Suprapubic skin (tissue), 4 donors: Measurements from ENCODE around the gene TNRC6B.

Source experiments
- POLR2A ChIP-seq, 2 donors: fragments of 450-650 bp; IDR thresholded peaks; one replicate each; pipeline ENCODE4 v1.6.1; 2017; ENCODE audit warnings: antibody characterized with exemption in 2 of 2, mild to moderate bottlenecking in 2 of 2, moderate library complexity in 2 of 2
- POLR2AphosphoS5 ChIP-seq, 3 donors: sonication (generic); formaldehyde crosslinking; IDR thresholded peaks; one replicate each; pipeline ENCODE4 v1.6.1; 2017; ENCODE audit warnings: antibody characterized with exemption in 3 of 3
- TF ChIP-seq, protein P1 (sequence below), 2 donors: fragments of 200-600 bp in 1 of 2; fragments of 450-650 bp in 1 of 2; sonication (generic) in 1 of 2; IDR thresholded peaks; one replicate each; pipeline ENCODE4 v1.5.1; 2016 to 2019; ENCODE audit warnings: antibody characterized with exemption in 2 of 2, mild to moderate bottlenecking in 1 of 2, moderate library complexity in 1 of 2

DNA sequence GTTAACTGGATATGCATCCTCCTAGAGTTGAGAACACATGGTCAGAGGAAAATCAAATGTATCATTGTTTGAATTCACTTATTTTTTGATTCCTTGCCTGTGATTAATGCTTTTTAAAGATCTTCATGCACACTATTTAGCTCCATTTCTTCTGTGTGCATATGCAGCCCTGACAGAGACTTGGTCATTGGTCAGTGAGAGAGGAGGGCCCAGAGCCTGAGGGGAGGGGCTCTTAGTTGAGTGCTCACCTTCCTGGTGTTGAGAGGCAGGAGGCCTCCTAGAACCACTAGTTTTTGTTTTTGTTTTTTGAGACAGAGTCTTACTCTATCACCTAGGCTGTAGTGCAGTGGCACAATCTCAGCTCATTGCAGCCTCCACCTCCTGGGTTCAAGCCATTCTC, 48.9 kb downstream of the TNRC6B start:
- TF ChIP-seq POLR2A (IDR thresholded peaks at IDR 0.05): no peak
- TF ChIP-seq, protein P1, sequence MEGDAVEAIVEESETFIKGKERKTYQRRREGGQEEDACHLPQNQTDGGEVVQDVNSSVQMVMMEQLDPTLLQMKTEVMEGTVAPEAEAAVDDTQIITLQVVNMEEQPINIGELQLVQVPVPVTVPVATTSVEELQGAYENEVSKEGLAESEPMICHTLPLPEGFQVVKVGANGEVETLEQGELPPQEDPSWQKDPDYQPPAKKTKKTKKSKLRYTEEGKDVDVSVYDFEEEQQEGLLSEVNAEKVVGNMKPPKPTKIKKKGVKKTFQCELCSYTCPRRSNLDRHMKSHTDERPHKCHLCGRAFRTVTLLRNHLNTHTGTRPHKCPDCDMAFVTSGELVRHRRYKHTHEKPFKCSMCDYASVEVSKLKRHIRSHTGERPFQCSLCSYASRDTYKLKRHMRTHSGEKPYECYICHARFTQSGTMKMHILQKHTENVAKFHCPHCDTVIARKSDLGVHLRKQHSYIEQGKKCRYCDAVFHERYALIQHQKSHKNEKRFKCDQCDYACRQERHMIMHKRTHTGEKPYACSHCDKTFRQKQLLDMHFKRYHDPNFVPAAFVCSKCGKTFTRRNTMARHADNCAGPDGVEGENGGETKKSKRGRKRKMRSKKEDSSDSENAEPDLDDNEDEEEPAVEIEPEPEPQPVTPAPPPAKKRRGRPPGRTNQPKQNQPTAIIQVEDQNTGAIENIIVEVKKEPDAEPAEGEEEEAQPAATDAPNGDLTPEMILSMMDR (IDR thresholded peaks at IDR 0.05): no peak
- no peak for TF ChIP-seq POLR2AphosphoS5 (IDR thresholded peaks at IDR 0.05)
